ENCODE measurements around the gene RAB7A. TPM values are rescaled to one million over a fixed set of nuclear protein-coding genes. Genes with fewer than 3 reads are reported as not detected.
"Not testable (repeated sequence)": the region's sequence is repeated elsewhere in the genome, so short reads cannot be mapped to it uniquely, and the experiment has no call there.

RAB7A gene
- total RNA-seq, 1 donor from 2014 or later, result 100.0 TPM

GRCh38 chr3:128815318-128816064, 89.5 kb downstream of the RAB7A start:
- no peak for DNase-seq (ENCODE audit: low read depth)

DNA sequence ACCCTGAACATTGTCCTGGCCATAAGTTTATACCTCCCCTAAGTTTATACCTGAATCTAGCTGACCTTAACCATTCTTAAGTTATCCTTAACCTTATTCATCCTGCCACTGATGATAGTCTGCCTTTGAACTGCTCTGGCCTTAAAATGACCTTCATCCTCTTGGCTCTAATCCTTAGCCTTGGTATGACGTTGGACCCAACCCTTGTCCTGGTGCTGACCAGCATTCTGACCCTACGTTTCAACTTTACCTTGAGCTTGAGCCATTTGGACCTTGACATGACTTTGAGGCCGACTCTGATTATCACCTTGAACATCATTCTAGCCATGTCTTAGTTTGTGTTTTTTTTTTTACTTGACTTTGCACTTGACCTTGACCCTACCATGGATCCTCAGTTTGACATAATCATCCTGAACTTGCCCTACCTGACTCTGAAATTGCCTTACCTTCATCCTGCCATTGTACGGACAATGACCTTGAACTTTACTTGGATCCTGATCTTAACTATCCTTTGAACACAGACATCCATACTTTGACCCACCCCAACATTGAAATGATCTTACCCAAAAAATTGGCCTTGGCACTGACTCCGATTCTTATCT, 92.3 kb downstream of the RAB7A start:
- no peak for DNase-seq (ENCODE audit: low read depth)

DNA sequence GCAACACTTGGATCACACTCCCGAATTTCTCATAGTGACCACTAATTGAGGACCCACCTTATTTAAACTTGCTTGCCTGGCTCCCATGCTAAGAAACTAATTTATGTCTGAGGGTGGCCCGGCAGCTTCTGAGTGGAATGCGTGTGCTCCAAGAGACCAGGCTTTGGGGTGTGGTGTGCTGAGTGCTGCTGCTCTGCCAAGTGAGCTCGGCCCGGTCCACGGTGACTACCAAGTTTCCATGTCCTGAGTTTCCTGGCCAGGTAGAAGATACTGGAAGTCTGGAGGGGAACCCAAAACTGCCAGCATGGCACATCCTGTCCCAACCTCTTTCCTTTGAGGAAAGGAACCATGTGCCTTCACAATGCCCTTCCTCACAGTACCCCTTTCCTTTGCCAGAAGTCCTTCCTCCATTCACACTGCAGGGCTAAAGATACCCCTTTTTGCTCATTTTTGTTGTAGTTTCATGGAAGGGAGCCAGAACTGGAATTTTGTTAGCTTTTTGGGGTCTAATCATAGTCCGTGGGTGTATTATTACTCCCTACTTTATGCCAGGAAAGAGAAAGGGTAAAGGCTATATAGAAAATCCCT, 94.4 kb downstream of the RAB7A start:
- no peak for DNase-seq (ENCODE audit: low read depth)

DNA sequence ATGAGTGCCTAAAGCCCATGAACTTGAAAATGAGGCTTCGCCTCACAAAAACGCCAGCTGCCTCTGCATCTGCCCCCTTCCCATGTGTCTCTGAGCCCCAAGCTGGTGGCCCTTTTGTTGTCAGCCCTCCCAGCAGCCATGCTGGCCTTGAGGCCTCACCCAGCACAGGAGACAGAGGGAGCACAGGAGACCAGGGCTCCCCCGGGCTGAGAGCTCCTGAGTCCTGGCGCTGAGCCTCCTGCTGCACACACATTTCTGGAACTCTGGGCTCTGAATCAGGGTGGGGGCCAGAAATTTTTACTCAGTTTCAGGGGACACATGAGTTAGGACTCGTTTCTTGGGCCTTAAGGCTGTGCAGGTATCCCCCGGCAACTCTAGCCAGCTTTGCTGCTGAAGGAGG, 97.0 kb downstream of the RAB7A start:
- DNase-seq (ENCODE audit: low read depth), result no peak

GRCh38 chr3:128823631-128824030, 97.6 kb downstream of the RAB7A start:
- DNase-seq (ENCODE audit: low read depth), result no peak

GRCh38 chr3:128824132-128824850, 98.3 kb downstream of the RAB7A start:
- no peak for DNase-seq (ENCODE audit: low read depth)

- no peak for DNase-seq (ENCODE audit: low read depth)
Measured at GRCh38 chr3:128825117-128825725, 99.2 kb downstream of the RAB7A start.

DNA sequence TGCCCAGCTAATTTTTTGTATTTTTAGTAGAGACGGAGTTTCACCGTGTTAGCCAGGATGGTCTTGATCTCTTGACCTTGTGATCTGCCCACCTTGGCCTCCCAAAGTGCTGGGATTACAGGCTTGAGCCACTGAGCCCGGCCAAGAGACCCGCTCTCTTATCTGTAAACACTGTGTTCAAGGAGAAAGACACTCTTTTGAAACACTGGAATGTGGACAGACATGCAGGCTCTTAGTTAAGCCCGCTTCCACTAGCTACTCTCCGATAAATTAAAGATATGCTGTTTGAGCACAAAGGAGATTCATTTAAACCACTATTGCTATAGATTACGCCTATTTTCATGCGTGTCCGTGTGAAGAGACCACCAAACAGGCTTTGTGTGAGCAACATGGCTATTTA, 103.1 kb downstream of the RAB7A start:
- DNase-seq (ENCODE audit: low read depth), result not testable (repeated sequence)

DNA sequence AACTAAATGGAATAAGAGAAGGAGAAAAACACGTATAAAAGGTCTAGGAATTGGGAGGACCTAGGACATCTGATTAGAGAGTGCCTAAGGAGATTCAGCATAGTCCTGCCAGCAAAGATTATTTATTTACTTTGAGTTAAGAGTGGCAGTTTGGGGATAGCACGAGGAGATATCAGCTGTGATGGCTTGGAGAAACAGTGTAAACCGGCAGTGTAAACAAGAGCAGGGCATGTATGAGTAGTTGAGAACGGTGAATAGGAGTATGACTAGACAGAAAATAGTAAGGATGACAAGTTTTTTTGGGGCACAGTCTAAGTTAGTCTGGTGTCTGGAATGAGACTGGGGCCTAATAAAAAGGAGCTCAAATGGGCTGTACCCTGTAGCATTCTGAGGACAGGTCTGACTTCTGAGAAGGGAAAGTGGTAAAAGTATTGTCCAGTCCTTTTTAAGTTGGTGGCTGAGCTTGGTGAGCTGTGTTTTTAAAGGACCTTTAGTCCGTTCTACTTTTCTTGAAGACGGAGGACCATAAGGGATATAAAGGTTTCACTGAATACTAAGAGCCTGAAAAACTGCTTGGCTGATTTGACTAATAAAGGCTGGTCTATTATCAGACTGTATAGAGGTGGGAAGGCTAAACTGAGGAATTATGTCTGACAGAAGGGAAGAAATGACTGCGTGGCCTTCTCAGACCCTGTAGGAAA, 104.1 kb downstream of the RAB7A start:
- not testable (repeated sequence) for DNase-seq (ENCODE audit: low read depth)

- not testable (repeated sequence) for DNase-seq (ENCODE audit: low read depth)
Measured at GRCh38 chr3:128830762-128831161, 104.8 kb downstream of the RAB7A start.

DNA sequence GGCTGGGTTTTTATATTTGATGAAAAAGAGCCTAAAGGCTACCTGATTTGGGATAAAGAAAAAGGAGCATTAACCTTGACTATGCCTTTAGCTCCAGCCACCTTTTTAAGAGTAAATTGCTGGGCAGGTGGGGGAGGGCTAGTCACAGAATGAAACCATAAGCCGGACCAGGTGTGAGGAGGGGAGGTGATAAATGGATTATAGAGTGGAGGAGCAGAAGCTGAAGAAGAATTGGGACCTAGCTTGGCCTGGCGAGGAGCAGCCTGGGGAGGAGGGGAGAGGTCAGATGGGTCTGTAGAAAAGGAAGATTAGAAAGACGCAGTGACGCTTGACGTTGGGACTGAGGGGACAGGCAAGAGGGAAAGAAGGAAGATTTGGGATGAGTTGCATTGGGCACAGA, 107.0 kb downstream of the RAB7A start:
- DNase-seq (ENCODE audit: low read depth), result not testable (repeated sequence)

DNA sequence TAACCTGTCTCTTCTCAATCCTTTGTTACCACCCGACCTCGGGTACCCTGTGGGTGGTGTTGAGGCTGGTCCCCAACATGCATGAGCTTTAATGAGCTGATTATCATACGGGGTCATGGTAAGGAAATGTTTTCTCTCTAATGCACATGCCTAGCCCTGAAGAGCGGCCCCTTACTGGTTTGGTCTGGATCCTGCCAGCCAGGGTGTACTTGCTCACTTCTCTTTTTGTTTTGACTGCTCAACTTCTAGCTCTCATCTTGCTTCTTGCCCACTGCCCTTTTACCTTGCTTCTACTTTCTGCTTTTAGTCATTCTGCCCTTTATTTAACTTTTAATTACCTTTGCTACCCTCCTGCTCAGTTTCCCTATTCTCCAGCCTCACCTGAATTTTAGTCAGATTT, 109.1 kb downstream of the RAB7A start:
- no peak for DNase-seq (ENCODE audit: low read depth)

DNA sequence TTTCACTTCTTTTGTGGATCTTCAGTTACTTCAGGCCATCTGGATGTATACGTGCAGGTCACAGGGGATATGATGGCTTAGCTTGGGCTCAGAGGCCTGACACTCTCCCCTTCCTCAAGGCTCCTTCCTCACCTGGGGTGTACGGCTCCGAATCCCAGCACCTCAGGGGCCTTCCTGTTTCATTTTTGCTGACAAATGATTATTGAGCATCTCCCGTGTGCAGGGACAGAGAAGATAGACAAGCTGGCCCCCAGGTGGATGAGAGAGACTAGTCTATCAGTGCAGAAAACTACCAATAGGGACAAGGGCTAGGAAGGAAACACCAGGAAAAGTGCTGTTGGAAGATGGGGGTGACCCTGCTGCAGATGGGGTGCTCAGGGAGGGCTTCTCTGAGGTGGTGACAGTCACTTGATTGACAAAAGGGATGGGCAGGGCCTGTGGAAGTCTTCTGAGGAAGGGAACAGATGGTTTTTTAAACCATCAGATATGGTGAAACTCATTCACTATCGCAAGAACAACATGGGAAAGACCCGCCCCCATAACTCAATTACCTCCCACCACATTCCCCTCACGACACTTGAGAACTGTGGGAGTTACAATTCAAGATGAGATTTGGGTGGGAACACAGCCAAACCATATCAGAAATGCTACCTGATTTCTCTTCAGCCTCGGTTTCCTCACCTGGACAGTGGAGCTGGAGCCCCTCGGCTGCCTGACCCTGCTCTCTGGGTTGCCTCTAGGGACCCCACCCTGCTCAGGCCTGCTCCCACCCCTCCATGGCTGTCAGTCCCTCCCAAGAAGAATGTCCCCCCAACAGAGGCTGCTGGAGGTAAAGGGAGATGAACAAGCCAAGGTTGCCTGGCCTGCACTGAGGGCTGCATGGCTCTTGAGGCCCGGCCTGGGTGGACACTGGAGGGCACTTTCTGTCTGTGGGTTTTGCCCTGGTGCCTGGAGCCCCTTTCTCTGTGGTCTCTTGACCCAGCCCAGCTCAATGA, 116.2 kb downstream of the RAB7A start:
- DNase-seq (ENCODE audit: low read depth), result no peak

GRCh38 chr3:128844502-128844901, 118.5 kb downstream of the RAB7A start:
- DNase-seq (ENCODE audit: low read depth), result no peak

GRCh38 chr3:128845119-128845777, 119.3 kb downstream of the RAB7A start:
- DNase-seq (ENCODE audit: low read depth), result no peak

DNA sequence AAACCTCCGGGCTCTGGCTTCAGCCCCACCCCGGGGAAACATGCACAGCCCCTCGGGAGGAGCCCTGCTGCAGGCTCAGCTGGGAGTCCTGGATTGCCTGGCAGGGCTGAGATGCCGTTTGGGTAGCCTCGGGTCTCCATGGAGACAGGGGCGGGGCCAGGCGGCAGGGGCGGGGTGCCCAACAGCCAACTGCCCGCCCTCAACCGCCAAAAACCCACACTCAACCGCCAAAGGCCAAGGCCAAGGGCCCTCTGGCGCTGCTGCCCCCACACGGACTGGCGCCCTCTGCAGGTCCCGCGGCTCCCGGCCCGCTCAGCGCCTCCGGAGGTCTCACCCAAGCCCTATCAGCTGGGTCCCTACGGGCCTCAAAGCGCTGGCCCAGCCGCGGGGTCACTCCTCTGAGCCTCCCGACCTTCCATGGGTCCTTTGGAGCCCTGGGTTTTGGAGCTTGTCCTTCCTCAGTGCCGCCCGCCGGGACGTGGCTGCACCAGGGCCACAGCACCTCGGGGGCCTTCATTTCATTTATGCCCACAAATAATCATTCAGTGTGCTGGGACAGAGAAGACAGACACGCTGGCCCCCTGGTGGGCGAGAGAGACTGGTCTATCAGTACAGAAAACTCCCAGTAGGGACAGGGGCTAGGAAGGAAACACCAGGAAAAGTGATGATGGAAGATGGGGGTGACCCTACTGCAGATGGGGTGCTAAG, 119.9 kb downstream of the RAB7A start:
- peak; percentile 39 for DNase-seq (ENCODE audit: low read depth)

DNA sequence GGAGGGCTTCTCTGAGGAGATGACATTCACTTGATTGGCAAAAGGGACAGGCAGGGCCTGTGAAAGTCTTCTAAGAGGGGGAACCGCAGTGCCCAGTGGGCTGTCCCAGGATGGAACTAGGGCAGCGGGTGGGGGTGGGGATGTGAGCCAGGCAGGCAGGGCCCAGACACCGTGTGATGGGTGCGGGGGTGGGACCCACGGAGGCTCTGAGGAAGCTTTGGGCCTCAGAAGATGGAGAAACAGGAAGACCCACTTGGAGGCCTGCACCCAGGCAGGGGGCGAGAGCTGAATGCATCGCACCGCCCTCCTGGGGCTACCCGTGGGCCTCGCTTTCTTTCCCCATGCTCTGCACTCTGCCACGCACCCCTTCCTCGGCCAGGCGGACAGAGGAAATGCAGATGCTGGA, 120.5 kb downstream of the RAB7A start:
- DNase-seq (ENCODE audit: low read depth), result no peak

DNA sequence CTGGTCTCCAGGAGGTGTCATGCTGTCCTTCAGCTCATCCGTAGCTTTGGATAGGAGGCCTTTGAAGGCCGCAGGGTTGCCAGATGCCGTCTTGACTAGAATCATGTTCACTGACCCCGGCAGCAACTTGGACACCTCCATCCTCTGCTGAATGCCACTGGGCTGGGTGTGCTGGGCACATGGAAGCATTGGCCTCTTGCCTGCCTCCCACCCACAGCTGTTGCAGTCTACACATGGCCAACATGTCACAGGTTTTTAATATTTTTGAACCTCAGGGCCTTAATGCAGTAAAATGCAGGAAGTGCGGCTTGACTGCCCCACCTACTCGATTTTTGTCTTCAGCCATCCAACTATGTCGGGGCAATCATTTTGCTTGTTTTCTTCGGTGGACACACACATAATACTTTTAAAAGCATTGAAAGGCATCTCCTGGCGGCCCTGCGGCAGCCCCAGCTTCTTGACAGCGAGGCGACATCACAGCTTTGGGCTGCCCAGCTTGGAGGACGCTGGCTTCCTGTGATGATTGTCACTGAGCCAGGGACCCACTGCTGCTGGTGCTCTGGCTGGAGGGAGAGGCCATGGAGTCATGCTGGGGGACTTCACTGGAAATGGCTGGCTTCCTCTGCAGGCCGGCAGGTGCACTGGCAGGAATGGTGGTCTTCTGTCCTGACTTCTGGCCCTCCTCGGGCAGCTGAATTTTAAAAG, 121.8 kb downstream of the RAB7A start:
- no peak for DNase-seq (ENCODE audit: low read depth)

All from renal cortical epithelial cell (primary cell).